ENCODE data around the gene NXPH2.
"Not testable (repeated sequence)": the region's sequence is repeated elsewhere in the genome, so short reads cannot be mapped to it uniquely, and the experiment has no call there.

Gene NXPH2

DNA sequence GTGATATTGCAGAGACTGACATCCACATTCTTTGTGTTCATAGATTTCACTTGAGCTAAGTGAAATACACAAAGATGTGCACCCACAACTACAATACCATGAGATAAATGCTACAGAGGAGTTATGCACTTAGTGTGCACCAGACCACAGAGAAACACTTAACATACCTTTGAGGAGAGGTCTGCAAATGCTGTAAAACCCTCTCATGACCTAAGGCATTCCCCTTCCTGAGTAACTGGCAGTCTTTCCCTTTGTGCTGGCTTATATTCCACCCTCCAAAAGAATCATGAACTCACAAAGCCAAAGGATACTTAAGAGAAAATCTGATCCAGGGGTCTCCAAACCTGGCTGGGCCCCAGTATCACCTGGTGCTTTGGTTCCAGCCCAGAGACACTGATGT, 16.2 kb downstream of the NXPH2 start:
- no peak for FAIRE-seq
- no peak for DNase-seq (ENCODE audit: insufficient read length, low spot score)
- no peak for TF ChIP-seq POLR2AphosphoS5 (IDR thresholded peaks at IDR 0.05; ENCODE audit: low read depth, low read length)

DNA sequence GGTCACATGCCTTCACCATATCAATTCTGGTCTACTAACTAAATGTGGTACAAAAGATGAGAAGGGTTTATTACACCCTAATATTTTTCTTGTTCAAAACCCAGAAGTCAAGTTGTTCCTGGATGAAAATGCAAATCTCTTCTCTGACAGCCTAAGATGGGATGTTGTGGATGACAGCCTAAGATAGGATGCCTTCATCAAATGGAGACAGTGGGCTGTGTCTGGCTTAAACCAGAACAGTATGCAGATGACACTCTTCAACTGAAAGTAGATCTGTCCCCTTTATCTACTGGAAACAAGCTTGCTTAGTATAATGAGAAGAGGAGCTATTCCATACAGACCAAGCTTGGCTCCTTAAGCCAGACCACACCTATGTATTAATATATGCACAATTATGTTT, 17.7 kb downstream of the NXPH2 start:
- TF ChIP-seq POU2F2 (IDR thresholded peaks at IDR 0.05; ENCODE audit: low read depth, low read length) (no peak), PAX5 (IDR thresholded peaks at IDR 0.05; ENCODE audit: insufficient read depth, low read length, severe bottlenecking) (no peak), POLR2A (IDR thresholded peaks at IDR 0.05; ENCODE audit: low read depth, low read length) (no peak), POLR2AphosphoS5 (IDR thresholded peaks at IDR 0.05; ENCODE audit: low read depth, low read length) (no peak)
- no peak for FAIRE-seq

GRCh38 chr2:138760676-138761075, 19.5 kb downstream of the NXPH2 start:
- no peak for TF ChIP-seq POU2F2 (IDR thresholded peaks at IDR 0.05; ENCODE audit: low read depth, low read length)
- no peak for TF ChIP-seq POLR2A (IDR thresholded peaks at IDR 0.05; ENCODE audit: low read depth, low read length)
- TF ChIP-seq SPI1 (IDR thresholded peaks at IDR 0.05; ENCODE audit: low read depth, low read length) = no peak
- no peak for TF ChIP-seq TAF1 (IDR thresholded peaks at IDR 0.05; ENCODE audit: low read depth, low read length)
- TF ChIP-seq PAX5 (IDR thresholded peaks at IDR 0.05; ENCODE audit: insufficient read depth, low read length, severe bottlenecking) = no peak
- no peak for TF ChIP-seq POLR2AphosphoS5 (IDR thresholded peaks at IDR 0.05; ENCODE audit: low read depth, low read length)
- FAIRE-seq = no peak
- DNase-seq (ENCODE audit: insufficient read length, low spot score) = no peak

More for the DNA sequence above, 17.7 kb downstream of the NXPH2 start:
- DNase-seq (ENCODE audit: insufficient read length, low spot score) = no peak

- DNase-seq (ENCODE audit: insufficient read length, low spot score) (no peak), FAIRE-seq (no peak)
- TF ChIP-seq TAF1 (IDR thresholded peaks at IDR 0.05; ENCODE audit: low read depth, low read length) = no peak
- TF ChIP-seq POLR2A (IDR thresholded peaks at IDR 0.05; ENCODE audit: low read depth, low read length) = no peak
- TF ChIP-seq PAX5 (IDR thresholded peaks at IDR 0.05; ENCODE audit: insufficient read depth, low read length, severe bottlenecking) = no peak
- no peak for TF ChIP-seq POLR2AphosphoS5 (IDR thresholded peaks at IDR 0.05; ENCODE audit: low read depth, low read length)
- no peak for TF ChIP-seq POU2F2 (IDR thresholded peaks at IDR 0.05; ENCODE audit: low read depth, low read length)
These were observed 22.8 kb downstream of the NXPH2 start for GRCh38 chr2:138757384-138757783.

- FAIRE-seq = no peak
- TF ChIP-seq POU2F2 (IDR thresholded peaks at IDR 0.05; ENCODE audit: low read depth, low read length) (no peak), SPI1 (IDR thresholded peaks at IDR 0.05; ENCODE audit: low read depth, low read length) (no peak), POLR2AphosphoS5 (IDR thresholded peaks at IDR 0.05; ENCODE audit: low read depth, low read length) (no peak)
- no peak for DNase-seq (ENCODE audit: insufficient read length, low spot score)
These were observed 27.8 kb downstream of the NXPH2 start for GRCh38 chr2:138752197-138752956.

DNA sequence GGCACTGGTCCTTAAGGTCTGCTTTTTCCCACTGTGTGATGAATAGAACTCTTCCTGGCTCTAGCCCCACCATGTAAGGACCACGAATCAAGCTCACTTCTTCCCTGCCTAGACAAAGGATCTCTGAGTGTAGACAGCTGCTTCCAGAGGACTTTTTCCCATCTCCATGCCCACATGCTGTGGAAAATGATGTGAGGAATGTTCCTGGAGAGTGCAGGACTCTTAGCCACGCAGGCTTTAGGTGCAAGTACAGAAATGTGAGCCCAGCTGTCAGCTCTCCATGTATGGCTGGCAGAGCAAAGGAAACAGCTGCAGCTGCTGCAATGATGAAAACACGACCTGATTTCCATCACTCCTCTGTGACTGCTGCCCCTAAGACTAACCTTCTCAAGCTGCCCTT, 35.5 kb downstream of the NXPH2 start:
- DNase-seq (ENCODE audit: insufficient read length, low spot score) (no peak), FAIRE-seq (no peak)
- TF ChIP-seq POU2F2 (IDR thresholded peaks at IDR 0.05; ENCODE audit: low read depth, low read length) = no peak
- TF ChIP-seq TAF1 (IDR thresholded peaks at IDR 0.05; ENCODE audit: low read depth, low read length) = no peak
- TF ChIP-seq SPI1 (IDR thresholded peaks at IDR 0.05; ENCODE audit: low read depth, low read length) = no peak
- TF ChIP-seq POLR2A (IDR thresholded peaks at IDR 0.05; ENCODE audit: low read depth, low read length) = no peak
- no peak for TF ChIP-seq PAX5 (IDR thresholded peaks at IDR 0.05; ENCODE audit: insufficient read depth, low read length, severe bottlenecking)
- TF ChIP-seq POLR2AphosphoS5 (IDR thresholded peaks at IDR 0.05; ENCODE audit: low read depth, low read length) = no peak

DNA sequence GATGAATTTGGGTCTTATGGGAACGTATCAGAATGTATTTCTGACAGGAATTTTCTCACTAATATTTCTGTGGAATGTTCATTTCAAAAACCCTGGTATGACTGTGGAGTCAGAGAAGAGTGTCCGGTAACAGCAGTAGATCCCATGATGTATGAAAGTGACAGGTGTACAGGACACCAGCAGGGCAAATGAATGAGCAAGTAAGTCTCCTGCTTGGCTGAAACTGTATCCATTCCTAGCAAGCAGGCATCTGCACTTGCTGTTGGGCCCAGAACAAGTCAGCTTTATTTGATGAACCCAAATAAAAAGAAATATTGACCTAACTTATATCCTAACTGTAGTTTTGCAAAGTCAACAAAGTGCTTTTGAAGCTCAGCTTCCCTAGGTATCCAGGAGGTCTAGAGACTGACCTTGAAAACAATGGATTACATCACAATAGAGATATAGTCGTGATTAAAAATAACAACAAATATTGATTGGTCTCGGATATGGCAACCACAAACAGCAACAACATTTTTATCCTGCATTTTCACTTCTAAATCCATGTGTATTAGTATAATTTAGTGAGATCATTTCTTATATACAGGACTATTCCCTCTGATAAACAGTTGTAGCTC, 37.6 kb downstream of the NXPH2 start:
- no peak for TF ChIP-seq TAF1 (IDR thresholded peaks at IDR 0.05; ENCODE audit: low read depth, low read length)
- TF ChIP-seq POU2F2 (IDR thresholded peaks at IDR 0.05; ENCODE audit: low read depth, low read length) = no peak
- TF ChIP-seq SPI1 (IDR thresholded peaks at IDR 0.05; ENCODE audit: low read depth, low read length) = no peak
- no peak for TF ChIP-seq POLR2A (IDR thresholded peaks at IDR 0.05; ENCODE audit: low read depth, low read length)
- TF ChIP-seq PAX5 (IDR thresholded peaks at IDR 0.05; ENCODE audit: insufficient read depth, low read length, severe bottlenecking) = no peak
- no peak for TF ChIP-seq POLR2AphosphoS5 (IDR thresholded peaks at IDR 0.05; ENCODE audit: low read depth, low read length)
- DNase-seq (ENCODE audit: insufficient read length, low spot score) (no peak), FAIRE-seq (no peak)

DNA sequence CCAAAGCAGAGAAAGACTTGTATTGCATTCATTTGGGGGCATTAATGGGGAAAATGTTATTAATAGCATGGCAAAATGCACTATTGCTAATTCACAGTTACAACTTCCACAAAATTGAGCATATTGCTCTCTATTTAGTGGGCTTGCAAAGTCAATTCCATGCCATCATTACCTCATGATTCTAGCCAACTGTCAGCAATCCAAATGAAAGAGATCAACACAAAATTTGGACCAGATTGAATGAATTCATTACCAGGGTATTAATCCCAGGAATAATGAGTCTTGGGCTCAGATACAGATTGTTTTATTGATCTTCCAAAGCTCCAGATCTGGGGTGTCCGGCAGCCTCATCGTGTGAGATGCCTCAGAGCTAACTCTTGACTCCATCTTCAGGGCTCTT, 38.3 kb downstream of the NXPH2 start:
- FAIRE-seq (no peak), DNase-seq (ENCODE audit: insufficient read length, low spot score) (no peak)
- TF ChIP-seq SPI1 (IDR thresholded peaks at IDR 0.05; ENCODE audit: low read depth, low read length) (no peak), TAF1 (IDR thresholded peaks at IDR 0.05; ENCODE audit: low read depth, low read length) (no peak), PAX5 (IDR thresholded peaks at IDR 0.05; ENCODE audit: insufficient read depth, low read length, severe bottlenecking) (no peak), POLR2AphosphoS5 (IDR thresholded peaks at IDR 0.05; ENCODE audit: low read depth, low read length) (no peak), POU2F2 (IDR thresholded peaks at IDR 0.05; ENCODE audit: low read depth, low read length) (no peak), POLR2A (IDR thresholded peaks at IDR 0.05; ENCODE audit: low read depth, low read length) (no peak)

DNA sequence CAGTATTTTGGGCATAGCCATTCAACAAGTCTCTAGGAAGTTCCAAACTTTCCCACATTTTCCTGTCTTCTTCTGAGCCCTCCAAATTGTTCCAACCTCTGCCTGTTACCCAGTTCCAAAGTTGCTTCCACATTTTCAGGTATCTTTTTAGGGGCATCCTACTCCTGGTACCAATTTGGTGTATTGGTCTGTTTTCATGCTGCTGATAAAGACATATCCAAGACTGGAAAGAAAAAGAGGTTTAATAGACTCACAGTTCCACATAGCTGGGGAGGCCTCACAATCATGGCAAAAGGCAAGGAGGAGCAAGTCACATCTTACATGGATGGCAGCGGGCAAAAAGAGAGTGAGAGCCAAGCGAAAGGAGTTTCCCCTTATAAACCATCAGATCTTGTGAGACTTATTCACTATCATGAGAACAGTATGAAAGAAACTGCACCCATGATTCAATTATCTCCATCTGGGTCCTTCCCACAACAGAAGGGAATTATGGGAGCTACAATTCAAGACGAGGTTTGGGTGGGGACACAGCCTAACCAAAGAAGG, 43.1 kb downstream of the NXPH2 start:
- not testable (repeated sequence) for FAIRE-seq

DNA sequence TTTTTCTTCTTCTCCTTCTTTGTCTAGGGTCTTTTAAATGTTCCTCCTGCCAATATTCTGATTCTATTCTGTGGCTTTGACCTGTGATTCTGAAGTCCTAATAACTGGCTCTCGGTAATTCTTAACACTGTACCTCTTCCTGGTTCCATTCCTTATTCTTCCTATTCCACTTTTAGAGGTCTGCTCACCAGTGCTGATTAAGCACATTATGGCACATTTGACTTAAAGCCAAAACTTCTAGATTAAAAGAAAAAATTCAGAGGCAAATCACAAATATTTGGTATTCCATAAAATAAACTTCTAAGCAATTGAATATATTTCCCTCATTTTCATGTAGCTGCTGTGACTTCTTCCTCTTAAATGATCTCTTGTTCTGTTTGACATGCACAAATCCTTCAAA, 47.5 kb downstream of the NXPH2 start:
- no peak for DNase-seq (ENCODE audit: insufficient read length, low spot score)
- TF ChIP-seq POLR2A (IDR thresholded peaks at IDR 0.05; ENCODE audit: low read depth, low read length) (no peak), POLR2AphosphoS5 (IDR thresholded peaks at IDR 0.05; ENCODE audit: low read depth, low read length) (no peak), POU2F2 (IDR thresholded peaks at IDR 0.05; ENCODE audit: low read depth, low read length) (no peak), PAX5 (IDR thresholded peaks at IDR 0.05; ENCODE audit: insufficient read depth, low read length, severe bottlenecking) (no peak), TAF1 (IDR thresholded peaks at IDR 0.05; ENCODE audit: low read depth, low read length) (no peak), SPI1 (IDR thresholded peaks at IDR 0.05; ENCODE audit: low read depth, low read length) (no peak)
- FAIRE-seq = no peak

More for the DNA sequence above, 43.1 kb downstream of the NXPH2 start:
- not testable (repeated sequence) for DNase-seq (ENCODE audit: insufficient read length, low spot score)
